Neuron (in vitro differentiated cells): Measurements from ENCODE around the gene MYO3A.
"Not testable (repeated sequence)": the region's sequence is repeated elsewhere in the genome, so short reads cannot be mapped to it uniquely, and the experiment has no call there.

Experiments
- H2AFZ ChIP-seq: one replicate; pipeline ENCODE4 v1.6.1; 2013; ENCODE audit warnings: low read depth, mild to moderate bottlenecking, inconsistent platforms, low read length, moderate library complexity
- H3K27me3 ChIP-seq: one replicate; pipeline ENCODE4 v1.6.1; 2013; ENCODE audit warnings: low read length; ENCODE audit not compliant: insufficient read depth
- H3K36me3 ChIP-seq: one replicate; pipeline ENCODE4 v1.6.1; 2013; ENCODE audit warnings: low read length; ENCODE audit not compliant: insufficient read depth
- H3K4me1 ChIP-seq: one replicate; pipeline ENCODE4 v1.6.1; 2013; ENCODE audit warnings: low read length; ENCODE audit not compliant: insufficient read depth
- H3K4me3 ChIP-seq: 2 replicates; pipeline ENCODE4 v1.5.1; 2013; ENCODE audit warnings: mild to moderate bottlenecking, low read length, moderate library complexity
- H3K9me3 ChIP-seq: one replicate; pipeline ENCODE4 v1.6.1; 2013; ENCODE audit warnings: low read length

MYO3A gene

DNA sequence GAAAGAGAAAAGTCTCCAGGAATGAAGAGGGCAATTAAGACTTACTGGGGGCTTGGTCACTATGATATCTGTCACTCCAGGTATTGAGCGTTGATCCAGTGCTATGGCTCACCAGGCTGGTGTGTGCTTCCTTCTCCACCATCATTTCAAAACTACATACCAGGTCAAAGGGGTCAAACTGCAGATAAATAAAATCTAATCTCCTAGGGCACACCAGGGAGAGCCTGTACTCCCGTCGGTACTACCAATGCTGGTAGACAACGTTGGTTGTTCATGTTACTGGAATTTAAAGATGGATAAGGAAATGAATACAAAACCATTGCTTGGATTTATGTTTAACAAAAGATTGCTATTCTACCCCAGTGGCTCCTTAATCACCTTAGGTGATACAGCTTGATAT is 118.3 kb downstream of the MYO3A start:
- H2AFZ ChIP-seq = no peak overlapping the region
- H3K4me1 ChIP-seq = no peaks in the 10 kb centered on the region
- H3K36me3 ChIP-seq = no peaks in the 10 kb centered on the region
- H3K4me3 ChIP-seq = no peak overlapping the region
- H3K9me3 ChIP-seq = no peaks in the 10 kb centered on the region
- no peaks in the 10 kb centered on the region for H3K27me3 ChIP-seq

GRCh38 chr10:26057466-26057865 is 123.4 kb downstream of the MYO3A start:
- H3K36me3 ChIP-seq = no peaks in the 10 kb centered on the region
- no peak overlapping the region for H2AFZ ChIP-seq
- H3K27me3 ChIP-seq = no peaks in the 10 kb centered on the region
- H3K4me3 ChIP-seq = no peak overlapping the region
- H3K4me1 ChIP-seq = no peaks in the 10 kb centered on the region
- no peaks in the 10 kb centered on the region for H3K9me3 ChIP-seq

DNA sequence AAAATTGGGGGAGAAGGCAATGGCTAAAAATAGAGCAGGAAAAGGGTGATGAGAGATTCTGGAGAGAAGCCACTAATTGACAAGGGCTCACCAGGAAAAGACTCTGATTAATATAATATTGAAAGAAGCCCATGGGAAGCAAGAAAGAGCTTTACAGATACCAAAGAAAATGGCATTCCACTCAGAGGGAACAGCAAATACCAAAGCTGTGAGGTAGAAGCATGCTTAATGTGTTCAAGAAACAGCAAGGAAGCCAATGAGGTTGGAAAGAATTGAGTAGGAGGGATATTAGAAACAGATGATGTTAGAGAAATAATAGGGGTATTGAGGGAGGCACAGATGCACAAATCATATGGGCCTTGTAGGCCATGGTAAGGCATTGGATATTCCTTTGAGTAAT is 130.1 kb downstream of the MYO3A start:
- H3K27me3 ChIP-seq = no peaks in the 10 kb centered on the region
- H3K4me1 ChIP-seq = no peaks in the 10 kb centered on the region
- H3K36me3 ChIP-seq = no peaks in the 10 kb centered on the region
- H2AFZ ChIP-seq = no peak overlapping the region
- H3K4me3 ChIP-seq = no peak overlapping the region
- H3K9me3 ChIP-seq = no peaks in the 10 kb centered on the region

GRCh38 chr10:26067680-26068079 is 133.7 kb downstream of the MYO3A start:
- no peaks in the 10 kb centered on the region for H3K9me3 ChIP-seq
- no peaks in the 10 kb centered on the region for H3K36me3 ChIP-seq
- no peaks in the 10 kb centered on the region for H3K27me3 ChIP-seq
- H3K4me1 ChIP-seq = no peaks in the 10 kb centered on the region
- no peak overlapping the region for H3K4me3 ChIP-seq
- H2AFZ ChIP-seq = no peak overlapping the region

DNA sequence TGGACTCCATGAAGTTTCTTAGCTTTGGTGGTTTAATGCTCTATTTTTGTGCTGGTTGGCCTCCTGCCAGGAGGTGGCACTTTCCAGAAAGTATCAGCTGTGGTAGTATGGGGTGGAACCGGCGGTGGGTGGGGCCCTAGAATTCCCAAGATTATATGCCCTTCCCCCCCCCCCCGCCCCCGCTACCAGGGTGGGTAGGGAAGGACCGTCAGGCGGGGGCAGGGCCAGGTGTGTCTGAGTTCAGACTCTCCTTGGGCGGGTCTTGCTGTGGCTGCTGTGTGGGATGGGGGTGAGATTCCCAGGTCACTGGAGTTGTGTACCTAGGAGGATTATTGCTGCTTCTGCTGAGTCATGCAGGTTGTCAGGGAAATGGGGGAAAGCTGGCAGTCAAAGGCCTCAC is 146.9 kb downstream of the MYO3A start:
- H3K36me3 ChIP-seq, H3K4me1 ChIP-seq, H3K9me3 ChIP-seq, H3K27me3 ChIP-seq, H2AFZ ChIP-seq, H3K4me3 ChIP-seq: not testable (repeated sequence)

DNA sequence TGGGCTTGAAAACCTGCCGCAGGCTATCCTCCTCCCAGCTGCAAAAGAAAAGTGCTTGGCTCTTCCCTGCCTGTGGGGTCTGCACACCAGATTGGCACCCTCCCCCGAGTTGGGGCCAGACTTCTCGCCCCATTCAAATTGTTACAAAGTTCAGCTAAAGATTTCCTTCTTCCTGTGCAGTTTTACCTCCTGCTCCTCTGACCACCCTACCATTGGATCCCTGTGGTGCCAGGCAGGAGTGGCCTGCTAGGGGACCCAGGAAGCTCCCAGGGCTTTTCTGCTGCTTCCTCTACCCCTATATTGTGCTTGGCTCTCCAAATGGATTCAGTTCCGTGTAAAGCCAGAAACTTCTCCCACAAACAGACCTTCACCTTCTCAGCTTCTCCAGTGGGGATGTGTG is 147.4 kb downstream of the MYO3A start:
- no peaks in the 10 kb centered on the region for H3K36me3 ChIP-seq
- no peak overlapping the region for H2AFZ ChIP-seq
- peaks cover 1% of the 10 kb centered on the region for H3K9me3 ChIP-seq
- H3K27me3 ChIP-seq = no peaks in the 10 kb centered on the region
- no peaks in the 10 kb centered on the region for H3K4me1 ChIP-seq
- H3K4me3 ChIP-seq = no peak overlapping the region

GRCh38 chr10:26085549-26085948 is 151.5 kb downstream of the MYO3A start:
- Histone ChIP-seq H3K27me3 (no peaks in the 10 kb centered on the region), H3K4me3 (no peak overlapping the region), H2AFZ (no peak overlapping the region)

GRCh38 chr10:26087666-26088065 is 153.6 kb downstream of the MYO3A start:
- Histone ChIP-seq H3K4me3 (no peak overlapping the region), H3K27me3 (no peaks in the 10 kb centered on the region), H3K4me1 (no peaks in the 10 kb centered on the region), H2AFZ (no peak overlapping the region), H3K9me3 (no peaks in the 10 kb centered on the region), H3K36me3 (no peaks in the 10 kb centered on the region)

More at GRCh38 chr10:26085549-26085948, 151.5 kb downstream of the MYO3A start:
- Histone ChIP-seq H3K4me1 (no peaks in the 10 kb centered on the region), H3K36me3 (no peaks in the 10 kb centered on the region), H3K9me3 (peaks cover 1% of the 10 kb centered on the region)

DNA sequence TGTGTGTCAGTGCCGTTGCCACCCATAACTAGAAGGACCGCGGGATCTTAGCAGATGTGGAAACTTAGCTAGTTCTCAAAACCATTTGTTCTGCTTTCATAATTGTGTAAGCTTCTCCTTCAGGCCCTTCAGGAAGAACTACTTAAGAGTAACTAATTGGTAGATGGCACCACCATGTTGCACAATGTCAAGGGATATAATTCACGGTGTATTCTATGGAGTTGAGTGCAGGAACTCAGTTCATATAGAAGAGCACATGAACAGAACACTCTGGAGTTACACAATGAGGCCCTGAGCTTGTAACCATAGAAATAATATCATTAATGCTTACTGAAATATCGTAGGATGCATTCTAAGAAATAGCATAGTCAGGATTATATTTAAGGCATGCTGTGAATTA is 156.0 kb downstream of the MYO3A start:
- Histone ChIP-seq H2AFZ (no peak overlapping the region), H3K9me3 (no peaks in the 10 kb centered on the region), H3K36me3 (no peaks in the 10 kb centered on the region), H3K27me3 (no peaks in the 10 kb centered on the region), H3K4me3 (no peak overlapping the region), H3K4me1 (no peaks in the 10 kb centered on the region)

GRCh38 chr10:26090762-26091161 is 156.7 kb downstream of the MYO3A start:
- no peak overlapping the region for H2AFZ ChIP-seq
- H3K9me3 ChIP-seq = no peaks in the 10 kb centered on the region
- no peaks in the 10 kb centered on the region for H3K27me3 ChIP-seq
- H3K36me3 ChIP-seq = no peaks in the 10 kb centered on the region
- no peaks in the 10 kb centered on the region for H3K4me1 ChIP-seq
- H3K4me3 ChIP-seq = no peak overlapping the region

DNA sequence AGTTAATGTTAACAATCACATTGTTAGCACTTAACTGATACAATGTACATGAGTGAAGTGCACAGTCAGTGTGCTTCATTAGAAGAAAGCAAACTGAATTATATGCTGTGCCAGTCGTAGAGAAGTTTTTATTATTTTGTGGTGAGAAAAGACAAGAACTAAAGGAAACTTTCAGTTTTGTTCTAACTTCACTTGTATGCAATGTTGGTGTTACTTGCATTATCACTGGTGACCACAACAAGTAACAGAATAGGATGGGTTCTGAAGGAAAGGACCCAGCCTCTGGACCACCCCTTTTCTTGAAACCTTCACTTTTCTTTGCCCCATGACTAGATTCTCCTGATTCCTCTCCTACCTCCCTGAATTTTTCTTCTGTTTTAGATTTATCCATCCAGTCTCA is 159.2 kb downstream of the MYO3A start:
- Histone ChIP-seq H3K27me3 (no peaks in the 10 kb centered on the region), H3K4me3 (no peak overlapping the region), H3K9me3 (no peaks in the 10 kb centered on the region), H2AFZ (no peak overlapping the region), H3K36me3 (no peaks in the 10 kb centered on the region), H3K4me1 (no peaks in the 10 kb centered on the region)

- no peaks in the 10 kb centered on the region for H3K4me1 ChIP-seq
Observed at GRCh38 chr10:26095781-26096180, 161.8 kb downstream of the MYO3A start.

GRCh38 chr10:26097549-26097948 is 163.5 kb downstream of the MYO3A start:
- not testable (repeated sequence) for H3K36me3 ChIP-seq, H3K4me3 ChIP-seq, H3K9me3 ChIP-seq, H3K27me3 ChIP-seq, H3K4me1 ChIP-seq, H2AFZ ChIP-seq

More at GRCh38 chr10:26095781-26096180, 161.8 kb downstream of the MYO3A start:
- no peaks in the 10 kb centered on the region for H3K9me3 ChIP-seq
- no peaks in the 10 kb centered on the region for H3K36me3 ChIP-seq
- no peak overlapping the region for H2AFZ ChIP-seq
- no peaks in the 10 kb centered on the region for H3K27me3 ChIP-seq
- no peak overlapping the region for H3K4me3 ChIP-seq

DNA sequence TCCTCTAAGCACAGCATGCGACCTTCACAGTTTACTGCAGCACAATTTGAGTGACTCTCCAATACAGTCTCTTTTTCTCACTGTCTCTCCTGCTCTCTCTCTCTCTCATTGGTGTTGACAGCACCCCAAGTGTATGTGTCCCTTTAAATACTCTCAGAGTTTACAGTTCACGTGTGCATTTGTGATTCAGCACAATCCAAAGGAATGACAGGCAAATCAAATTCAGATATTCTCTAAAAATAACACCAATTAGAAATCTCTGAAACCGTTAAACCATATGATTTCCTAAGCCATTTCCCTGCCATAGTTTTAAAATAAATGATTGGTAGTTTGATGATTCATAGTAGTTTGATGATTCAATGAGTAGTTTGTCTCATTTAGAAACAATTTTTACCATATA is 178.5 kb downstream of the MYO3A start:
- Histone ChIP-seq H3K9me3 (no peaks in the 10 kb centered on the region), H3K4me1 (no peaks in the 10 kb centered on the region), H3K4me3 (no peak overlapping the region), H2AFZ (no peak overlapping the region), H3K27me3 (no peaks in the 10 kb centered on the region), H3K36me3 (no peaks in the 10 kb centered on the region)
